WTC11 (cell line): ENCODE data around the gene DUSP22.

Experiments
- CTCF ChIP-seq: fragments of 200-600 bp; IDR thresholded peaks from 2 replicates; pipeline ENCODE4 v1.8.0; 2022; ENCODE audit warnings: antibody characterized with exemption
- FOXJ3 ChIP-seq: sonication (generic); formaldehyde crosslinking; IDR thresholded peaks from 2 replicates; pipeline ENCODE4 v1.9.0; 2021; ENCODE audit warnings: missing genetic modification reagents, mild to moderate bottlenecking, borderline replicate concordance
- GTF2I ChIP-seq: fragments of 250-450 bp; sonication (Bioruptor Pico); conservative IDR thresholded peaks from 2 replicates; pipeline ENCODE4 v1.4.0; 2021; ENCODE audit warnings: mild to moderate bottlenecking
- KAT7 ChIP-seq: sonication (generic); formaldehyde crosslinking; IDR thresholded peaks from 2 replicates; pipeline ENCODE4 v1.8.1; 2023; ENCODE audit warnings: missing genetic modification reagents, mild to moderate bottlenecking, borderline replicate concordance
- USF2 ChIP-seq: sonication (generic); formaldehyde crosslinking; IDR thresholded peaks from 2 replicates; pipeline ENCODE4 v1.8.1; 2023; ENCODE audit warnings: mild to moderate bottlenecking, missing genetic modification reagents, moderate library complexity
- ZNF263 ChIP-seq: sonication (generic); formaldehyde crosslinking; IDR thresholded peaks from 2 replicates; pipeline ENCODE4 v1.8.1; 2022; ENCODE audit warnings: low read depth, mild to moderate bottlenecking, moderate library complexity, missing genetic modification reagents
- TF ChIP-seq, protein P1 (sequence below): sonication (generic); formaldehyde crosslinking; IDR thresholded peaks from 2 replicates; pipeline ENCODE4 v1.8.1; 2022; ENCODE audit warnings: missing genetic modification reagents, borderline replicate concordance
- TF ChIP-seq, protein P2 (sequence below): sonication (generic); formaldehyde crosslinking; IDR thresholded peaks from 2 replicates; pipeline ENCODE4 v1.8.0; 2022; ENCODE audit warnings: mild to moderate bottlenecking, missing genetic modification reagents
- TF ChIP-seq, protein P3 (sequence below): sonication (generic); formaldehyde crosslinking; IDR thresholded peaks from 2 replicates; pipeline ENCODE4 v1.8.0; 2023; ENCODE audit warnings: missing genetic modification reagents, mild to moderate bottlenecking, borderline replicate concordance

GRCh38 chr6:305371-306206, 13.3 kb downstream of the DUSP22 start:
- TF ChIP-seq ZNF263, result no peak
- no peak for TF ChIP-seq CTCF
- TF ChIP-seq, protein P1, sequence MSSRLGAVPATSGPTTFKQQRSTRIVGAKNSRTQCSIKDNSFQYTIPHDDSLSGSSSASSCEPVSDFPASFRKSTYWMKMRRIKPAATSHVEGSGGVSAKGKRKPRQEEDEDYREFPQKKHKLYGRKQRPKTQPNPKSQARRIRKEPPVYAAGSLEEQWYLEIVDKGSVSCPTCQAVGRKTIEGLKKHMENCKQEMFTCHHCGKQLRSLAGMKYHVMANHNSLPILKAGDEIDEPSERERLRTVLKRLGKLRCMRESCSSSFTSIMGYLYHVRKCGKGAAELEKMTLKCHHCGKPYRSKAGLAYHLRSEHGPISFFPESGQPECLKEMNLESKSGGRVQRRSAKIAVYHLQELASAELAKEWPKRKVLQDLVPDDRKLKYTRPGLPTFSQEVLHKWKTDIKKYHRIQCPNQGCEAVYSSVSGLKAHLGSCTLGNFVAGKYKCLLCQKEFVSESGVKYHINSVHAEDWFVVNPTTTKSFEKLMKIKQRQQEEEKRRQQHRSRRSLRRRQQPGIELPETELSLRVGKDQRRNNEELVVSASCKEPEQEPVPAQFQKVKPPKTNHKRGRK (CRISPR knock-in tag), result no peak
- TF ChIP-seq, protein P2, sequence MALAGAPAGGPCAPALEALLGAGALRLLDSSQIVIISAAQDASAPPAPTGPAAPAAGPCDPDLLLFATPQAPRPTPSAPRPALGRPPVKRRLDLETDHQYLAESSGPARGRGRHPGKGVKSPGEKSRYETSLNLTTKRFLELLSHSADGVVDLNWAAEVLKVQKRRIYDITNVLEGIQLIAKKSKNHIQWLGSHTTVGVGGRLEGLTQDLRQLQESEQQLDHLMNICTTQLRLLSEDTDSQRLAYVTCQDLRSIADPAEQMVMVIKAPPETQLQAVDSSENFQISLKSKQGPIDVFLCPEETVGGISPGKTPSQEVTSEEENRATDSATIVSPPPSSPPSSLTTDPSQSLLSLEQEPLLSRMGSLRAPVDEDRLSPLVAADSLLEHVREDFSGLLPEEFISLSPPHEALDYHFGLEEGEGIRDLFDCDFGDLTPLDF (CRISPR knock-in tag), result no peak
- TF ChIP-seq USF2, result no peak
- no peak for TF ChIP-seq KAT7 (CRISPR knock-in tag)
- TF ChIP-seq GTF2I, result no peak
- TF ChIP-seq, protein P3, sequence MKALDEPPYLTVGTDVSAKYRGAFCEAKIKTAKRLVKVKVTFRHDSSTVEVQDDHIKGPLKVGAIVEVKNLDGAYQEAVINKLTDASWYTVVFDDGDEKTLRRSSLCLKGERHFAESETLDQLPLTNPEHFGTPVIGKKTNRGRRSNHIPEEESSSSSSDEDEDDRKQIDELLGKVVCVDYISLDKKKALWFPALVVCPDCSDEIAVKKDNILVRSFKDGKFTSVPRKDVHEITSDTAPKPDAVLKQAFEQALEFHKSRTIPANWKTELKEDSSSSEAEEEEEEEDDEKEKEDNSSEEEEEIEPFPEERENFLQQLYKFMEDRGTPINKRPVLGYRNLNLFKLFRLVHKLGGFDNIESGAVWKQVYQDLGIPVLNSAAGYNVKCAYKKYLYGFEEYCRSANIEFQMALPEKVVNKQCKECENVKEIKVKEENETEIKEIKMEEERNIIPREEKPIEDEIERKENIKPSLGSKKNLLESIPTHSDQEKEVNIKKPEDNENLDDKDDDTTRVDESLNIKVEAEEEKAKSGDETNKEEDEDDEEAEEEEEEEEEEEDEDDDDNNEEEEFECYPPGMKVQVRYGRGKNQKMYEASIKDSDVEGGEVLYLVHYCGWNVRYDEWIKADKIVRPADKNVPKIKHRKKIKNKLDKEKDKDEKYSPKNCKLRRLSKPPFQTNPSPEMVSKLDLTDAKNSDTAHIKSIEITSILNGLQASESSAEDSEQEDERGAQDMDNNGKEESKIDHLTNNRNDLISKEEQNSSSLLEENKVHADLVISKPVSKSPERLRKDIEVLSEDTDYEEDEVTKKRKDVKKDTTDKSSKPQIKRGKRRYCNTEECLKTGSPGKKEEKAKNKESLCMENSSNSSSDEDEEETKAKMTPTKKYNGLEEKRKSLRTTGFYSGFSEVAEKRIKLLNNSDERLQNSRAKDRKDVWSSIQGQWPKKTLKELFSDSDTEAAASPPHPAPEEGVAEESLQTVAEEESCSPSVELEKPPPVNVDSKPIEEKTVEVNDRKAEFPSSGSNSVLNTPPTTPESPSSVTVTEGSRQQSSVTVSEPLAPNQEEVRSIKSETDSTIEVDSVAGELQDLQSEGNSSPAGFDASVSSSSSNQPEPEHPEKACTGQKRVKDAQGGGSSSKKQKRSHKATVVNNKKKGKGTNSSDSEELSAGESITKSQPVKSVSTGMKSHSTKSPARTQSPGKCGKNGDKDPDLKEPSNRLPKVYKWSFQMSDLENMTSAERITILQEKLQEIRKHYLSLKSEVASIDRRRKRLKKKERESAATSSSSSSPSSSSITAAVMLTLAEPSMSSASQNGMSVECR (CRISPR knock-in tag), result no peak
- TF ChIP-seq FOXJ3 (CRISPR knock-in tag), result no peak
